K562 (cell line): ENCODE data around the gene CSNK1D. TPM values are rescaled to one million over a fixed set of nuclear protein-coding genes. Genes with fewer than 3 reads are reported as not detected.

Experiments used
- BHLHE40 ChIP-seq: IDR thresholded peaks from 2 replicates; pipeline ENCODE4 v1.6.1; 2011; ENCODE audit warnings: low read length, improper control_type of control experiment
- KDM2B ChIP-seq: fragments of 250-450 bp; sonication (Bioruptor Pico); IDR thresholded peaks from 2 replicates; pipeline ENCODE4 v1.8.0; 2021; ENCODE audit warnings: mild to moderate bottlenecking, moderate library complexity
- NFE2L1 ChIP-seq: fragments of 450-650 bp; IDR thresholded peaks from 2 replicates; pipeline ENCODE4 v1.6.1; 2016; ENCODE audit warnings: missing genetic modification characterization, low read depth, mild to moderate bottlenecking, missing compliant biosample characterization, moderate library complexity, borderline replicate concordance
- NFYB ChIP-seq: IDR thresholded peaks from 2 replicates; pipeline ENCODE4 v1.6.1; 2011; ENCODE audit warnings: mild to moderate bottlenecking, moderate library complexity; ENCODE audit not compliant: insufficient read length; ENCODE audit errors: extremely low read depth
- NRF1 ChIP-seq, 2 experiments: fragments of 450-650 bp; IDR thresholded peaks in 1 of 2; conservative IDR thresholded peaks in 1 of 2; 2 replicates each; pipeline ENCODE4 v1.6.1; 2014; ENCODE audit warnings: mild to moderate bottlenecking in 2 of 2
- PURB ChIP-seq: sonication (generic); formaldehyde crosslinking; IDR thresholded peaks from 2 replicates; pipeline ENCODE4 v1.9.0; 2021; ENCODE audit warnings: low read depth, mild to moderate bottlenecking, missing genetic modification reagents
- RB1 ChIP-seq: fragments of 450-650 bp; IDR thresholded peaks from 2 replicates; pipeline ENCODE4 v1.6.1; 2017; ENCODE audit warnings: low read depth, mild to moderate bottlenecking
- RBBP5 ChIP-seq: fragments of 200-600 bp; sonication (generic); IDR thresholded peaks from 2 replicates; pipeline ENCODE4 v1.6.1; 2012; ENCODE audit warnings: borderline replicate concordance, mild to moderate bottlenecking, low read length, control low read depth, inconsistent platforms; ENCODE audit not compliant: insufficient read depth, poor library complexity, severe bottlenecking
- ZNF133 ChIP-seq: fragments of 250-450 bp; sonication (Bioruptor Pico); IDR thresholded peaks from 2 replicates; pipeline ENCODE4 v1.4.0; 2020; ENCODE audit warnings: mild to moderate bottlenecking
- polyA plus RNA-seq, 8 experiments: library from polyadenylated mRNA; depleted of rRNA in 4 of 8; stranded (reverse) in 5 of 8; unstranded in 3 of 8; fragments of >200 nt; fragmentation: Nextera tagmentation in 2 of 8; fragmentation: Illumina TruSeq in 1 of 8; extraction: Ambion mirVana in 2 of 8; extraction: Trizol in 1 of 8; gene quantifications; 2 replicates each; pipeline versions ENCODE4 v1.2.1 to v1.2.3, GENCODE V29; 2011 to 2014; ENCODE audit warnings: inconsistent platforms in 1 of 8, missing spikeins in 1 of 8
- total RNA-seq, 7 experiments: library from RNA; depleted of rRNA in 6 of 7; stranded (reverse); fragments of >200 nt in 6 of 7; fragmentation: Illumina TruSeq in 2 of 7; extraction: Trizol in 2 of 7; gene quantifications; 2 replicates each; pipeline versions ENCODE4 v1.2.1 to v1.2.3, GENCODE V29; 2011 to 2021; ENCODE audit warnings: low replicate concordance in 1 of 7
- TF ChIP-seq, protein P1 (sequence below), 2 experiments: fragments of 450-650 bp; formaldehyde crosslinking in 1 of 2; IDR thresholded peaks; 2 replicates each; pipeline versions ENCODE4 v1.4.0 to v1.6.1; 2014 to 2020; ENCODE audit warnings: mild to moderate bottlenecking in 2 of 2, borderline replicate concordance in 1 of 2, low read depth in 1 of 2
- TF ChIP-seq, protein P2 (sequence below): fragments of 450-650 bp; IDR thresholded peaks from 2 replicates; pipeline ENCODE4 v1.6.1; 2017; ENCODE audit warnings: antibody characterized with exemption, mild to moderate bottlenecking
- TF ChIP-seq, protein P3 (sequence below): fragments of 450-650 bp; IDR thresholded peaks from 2 replicates; pipeline ENCODE4 v1.6.1; 2018; ENCODE audit warnings: mild to moderate bottlenecking, low read depth; ENCODE audit not compliant: partially characterized antibody

The CSNK1D gene
- total and polyA plus RNA-seq, 9 of the 15 experiments (the other 6 are each of a cell fraction or from before 2014, with no cell fraction given), result 6.5 to 133 (median 41.3) TPM

DNA sequence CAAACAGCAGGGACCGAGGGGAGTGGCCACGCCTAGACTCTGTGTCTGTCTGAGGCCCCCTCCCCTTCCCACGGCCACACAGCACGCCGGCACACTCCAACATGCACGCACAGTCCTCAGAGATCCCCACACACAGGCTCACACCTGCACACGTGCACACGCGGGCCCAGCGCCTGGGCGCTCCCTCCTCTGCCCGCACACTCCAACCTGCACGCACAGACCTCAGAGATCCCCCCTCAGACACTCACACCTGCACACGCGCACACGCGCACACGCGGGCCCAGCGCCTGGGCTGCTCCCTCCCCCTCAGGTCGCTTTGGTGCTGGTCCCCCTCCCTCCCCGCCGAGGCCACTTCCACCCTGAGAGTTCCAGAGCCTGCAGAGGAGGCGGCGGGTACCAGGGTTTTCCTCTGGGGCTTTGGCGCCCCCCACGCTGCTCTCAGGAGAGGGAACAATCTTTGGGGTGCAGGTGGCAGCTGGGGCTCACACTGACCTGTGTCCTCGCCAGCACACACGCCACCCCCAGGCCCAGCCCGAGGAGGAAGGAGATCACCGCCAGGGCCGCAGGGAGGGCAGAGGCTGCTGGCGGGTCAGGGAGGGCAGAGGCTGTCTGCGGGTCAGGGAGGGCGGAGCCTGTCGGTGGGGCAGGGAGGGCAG is 42.3 kb upstream of the CSNK1D start (continued):
- TF ChIP-seq, protein P1, sequence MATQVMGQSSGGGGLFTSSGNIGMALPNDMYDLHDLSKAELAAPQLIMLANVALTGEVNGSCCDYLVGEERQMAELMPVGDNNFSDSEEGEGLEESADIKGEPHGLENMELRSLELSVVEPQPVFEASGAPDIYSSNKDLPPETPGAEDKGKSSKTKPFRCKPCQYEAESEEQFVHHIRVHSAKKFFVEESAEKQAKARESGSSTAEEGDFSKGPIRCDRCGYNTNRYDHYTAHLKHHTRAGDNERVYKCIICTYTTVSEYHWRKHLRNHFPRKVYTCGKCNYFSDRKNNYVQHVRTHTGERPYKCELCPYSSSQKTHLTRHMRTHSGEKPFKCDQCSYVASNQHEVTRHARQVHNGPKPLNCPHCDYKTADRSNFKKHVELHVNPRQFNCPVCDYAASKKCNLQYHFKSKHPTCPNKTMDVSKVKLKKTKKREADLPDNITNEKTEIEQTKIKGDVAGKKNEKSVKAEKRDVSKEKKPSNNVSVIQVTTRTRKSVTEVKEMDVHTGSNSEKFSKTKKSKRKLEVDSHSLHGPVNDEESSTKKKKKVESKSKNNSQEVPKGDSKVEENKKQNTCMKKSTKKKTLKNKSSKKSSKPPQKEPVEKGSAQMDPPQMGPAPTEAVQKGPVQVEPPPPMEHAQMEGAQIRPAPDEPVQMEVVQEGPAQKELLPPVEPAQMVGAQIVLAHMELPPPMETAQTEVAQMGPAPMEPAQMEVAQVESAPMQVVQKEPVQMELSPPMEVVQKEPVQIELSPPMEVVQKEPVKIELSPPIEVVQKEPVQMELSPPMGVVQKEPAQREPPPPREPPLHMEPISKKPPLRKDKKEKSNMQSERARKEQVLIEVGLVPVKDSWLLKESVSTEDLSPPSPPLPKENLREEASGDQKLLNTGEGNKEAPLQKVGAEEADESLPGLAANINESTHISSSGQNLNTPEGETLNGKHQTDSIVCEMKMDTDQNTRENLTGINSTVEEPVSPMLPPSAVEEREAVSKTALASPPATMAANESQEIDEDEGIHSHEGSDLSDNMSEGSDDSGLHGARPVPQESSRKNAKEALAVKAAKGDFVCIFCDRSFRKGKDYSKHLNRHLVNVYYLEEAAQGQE (IDR thresholded peaks at IDR 0.05; ENCODE audit: borderline replicate concordance), result 0 out of 2 replicates have a peak, but pooled peaks have one; percentile 14
- TF ChIP-seq, protein P1 (CRISPR knock-in tag; IDR thresholded peaks at IDR 0.05; ENCODE audit: low read depth), result no peak
- TF ChIP-seq NRF1 (conservative IDR thresholded peaks at IDR 0.05 in 1 of 2, IDR thresholded peaks at IDR 0.05 in 1 of 2), result peak in 1 of 2 experiments; percentile 26; a peak in 1 of 4 replicates
- TF ChIP-seq RBBP5, result no peak
- no peak for TF ChIP-seq PURB
- TF ChIP-seq, protein P2, sequence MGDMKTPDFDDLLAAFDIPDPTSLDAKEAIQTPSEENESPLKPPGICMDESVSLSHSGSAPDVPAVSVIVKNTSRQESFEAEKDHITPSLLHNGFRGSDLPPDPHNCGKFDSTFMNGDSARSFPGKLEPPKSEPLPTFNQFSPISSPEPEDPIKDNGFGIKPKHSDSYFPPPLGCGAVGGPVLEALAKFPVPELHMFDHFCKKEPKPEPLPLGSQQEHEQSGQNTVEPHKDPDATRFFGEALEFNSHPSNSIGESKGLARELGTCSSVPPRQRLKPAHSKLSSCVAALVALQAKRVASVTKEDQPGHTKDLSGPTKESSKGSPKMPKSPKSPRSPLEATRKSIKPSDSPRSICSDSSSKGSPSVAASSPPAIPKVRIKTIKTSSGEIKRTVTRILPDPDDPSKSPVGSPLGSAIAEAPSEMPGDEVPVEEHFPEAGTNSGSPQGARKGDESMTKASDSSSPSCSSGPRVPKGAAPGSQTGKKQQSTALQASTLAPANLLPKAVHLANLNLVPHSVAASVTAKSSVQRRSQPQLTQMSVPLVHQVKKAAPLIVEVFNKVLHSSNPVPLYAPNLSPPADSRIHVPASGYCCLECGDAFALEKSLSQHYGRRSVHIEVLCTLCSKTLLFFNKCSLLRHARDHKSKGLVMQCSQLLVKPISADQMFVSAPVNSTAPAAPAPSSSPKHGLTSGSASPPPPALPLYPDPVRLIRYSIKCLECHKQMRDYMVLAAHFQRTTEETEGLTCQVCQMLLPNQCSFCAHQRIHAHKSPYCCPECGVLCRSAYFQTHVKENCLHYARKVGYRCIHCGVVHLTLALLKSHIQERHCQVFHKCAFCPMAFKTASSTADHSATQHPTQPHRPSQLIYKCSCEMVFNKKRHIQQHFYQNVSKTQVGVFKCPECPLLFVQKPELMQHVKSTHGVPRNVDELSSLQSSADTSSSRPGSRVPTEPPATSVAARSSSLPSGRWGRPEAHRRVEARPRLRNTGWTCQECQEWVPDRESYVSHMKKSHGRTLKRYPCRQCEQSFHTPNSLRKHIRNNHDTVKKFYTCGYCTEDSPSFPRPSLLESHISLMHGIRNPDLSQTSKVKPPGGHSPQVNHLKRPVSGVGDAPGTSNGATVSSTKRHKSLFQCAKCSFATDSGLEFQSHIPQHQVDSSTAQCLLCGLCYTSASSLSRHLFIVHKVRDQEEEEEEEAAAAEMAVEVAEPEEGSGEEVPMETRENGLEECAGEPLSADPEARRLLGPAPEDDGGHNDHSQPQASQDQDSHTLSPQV, result no peak
- peak; percentile 43; the same call in 1 of the 2 replicates for TF ChIP-seq BHLHE40
- TF ChIP-seq KDM2B (CRISPR knock-in tag), result no peak
- TF ChIP-seq NFYB, result no peak
- TF ChIP-seq RB1, result no peak
- no peak for TF ChIP-seq NFE2L1
- no peak for TF ChIP-seq ZNF133 (CRISPR knock-in tag)
- TF ChIP-seq, protein P3, sequence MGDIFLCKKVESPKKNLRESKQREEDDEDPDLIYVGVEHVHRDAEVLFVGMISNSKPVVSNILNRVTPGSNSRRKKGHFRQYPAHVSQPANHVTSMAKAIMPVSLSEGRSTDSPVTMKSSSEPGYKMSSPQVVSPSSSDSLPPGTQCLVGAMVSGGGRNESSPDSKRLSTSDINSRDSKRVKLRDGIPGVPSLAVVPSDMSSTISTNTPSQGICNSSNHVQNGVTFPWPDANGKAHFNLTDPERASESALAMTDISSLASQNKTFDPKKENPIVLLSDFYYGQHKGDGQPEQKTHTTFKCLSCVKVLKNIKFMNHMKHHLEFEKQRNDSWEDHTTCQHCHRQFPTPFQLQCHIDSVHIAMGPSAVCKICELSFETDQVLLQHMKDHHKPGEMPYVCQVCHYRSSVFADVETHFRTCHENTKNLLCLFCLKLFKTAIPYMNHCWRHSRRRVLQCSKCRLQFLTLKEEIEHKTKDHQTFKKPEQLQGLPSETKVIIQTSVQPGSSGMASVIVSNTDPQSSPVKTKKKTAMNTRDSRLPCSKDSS, result no peak
